ENCODE results near the gene SLC14A1.

DNA sequence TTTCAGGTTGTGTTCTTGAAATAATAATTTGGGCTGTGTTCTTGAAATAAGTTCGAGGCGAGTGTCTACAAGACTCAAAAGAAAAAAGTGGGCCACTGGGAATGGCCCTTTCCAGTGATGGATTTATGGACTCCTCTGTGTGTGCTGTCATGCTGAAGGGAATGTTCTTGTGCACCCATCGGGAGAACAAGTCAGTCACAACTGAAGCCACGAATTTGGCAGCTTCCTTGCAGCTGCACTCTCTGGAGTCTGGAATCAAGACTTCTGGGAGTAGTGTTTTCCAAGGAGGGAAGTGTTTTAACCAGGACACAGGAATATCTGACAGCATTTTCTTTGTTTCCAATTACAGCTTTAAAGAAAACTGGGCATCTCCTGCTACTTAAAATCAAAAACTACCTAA lies 620 bp downstream of the SLC14A1 start:
- TF ChIP-seq POLR2A (IDR thresholded peaks at IDR 0.05) (no peak), EP300 (IDR thresholded peaks at IDR 0.05) (no peak)
- TF ChIP-seq, protein P1, sequence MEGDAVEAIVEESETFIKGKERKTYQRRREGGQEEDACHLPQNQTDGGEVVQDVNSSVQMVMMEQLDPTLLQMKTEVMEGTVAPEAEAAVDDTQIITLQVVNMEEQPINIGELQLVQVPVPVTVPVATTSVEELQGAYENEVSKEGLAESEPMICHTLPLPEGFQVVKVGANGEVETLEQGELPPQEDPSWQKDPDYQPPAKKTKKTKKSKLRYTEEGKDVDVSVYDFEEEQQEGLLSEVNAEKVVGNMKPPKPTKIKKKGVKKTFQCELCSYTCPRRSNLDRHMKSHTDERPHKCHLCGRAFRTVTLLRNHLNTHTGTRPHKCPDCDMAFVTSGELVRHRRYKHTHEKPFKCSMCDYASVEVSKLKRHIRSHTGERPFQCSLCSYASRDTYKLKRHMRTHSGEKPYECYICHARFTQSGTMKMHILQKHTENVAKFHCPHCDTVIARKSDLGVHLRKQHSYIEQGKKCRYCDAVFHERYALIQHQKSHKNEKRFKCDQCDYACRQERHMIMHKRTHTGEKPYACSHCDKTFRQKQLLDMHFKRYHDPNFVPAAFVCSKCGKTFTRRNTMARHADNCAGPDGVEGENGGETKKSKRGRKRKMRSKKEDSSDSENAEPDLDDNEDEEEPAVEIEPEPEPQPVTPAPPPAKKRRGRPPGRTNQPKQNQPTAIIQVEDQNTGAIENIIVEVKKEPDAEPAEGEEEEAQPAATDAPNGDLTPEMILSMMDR (IDR thresholded peaks at IDR 0.05) = no peak

Data from ovary (tissue), 3 donors.